H1 (cell line): ENCODE results near the gene GOLIM4. TPM values are rescaled to one million over a fixed set of nuclear protein-coding genes. Genes with fewer than 3 reads are reported as not detected.
"Not testable (repeated sequence)": the region's sequence is repeated elsewhere in the genome, so short reads cannot be mapped to it uniquely, and the experiment has no call there.

Experiments used
- CTCF ChIA-PET: fragments of 300-600 bp; sonication (Branson Sonifier 250); formaldehyde crosslinking; loops from one replicate; lab custom pipeline; 2021; ENCODE audit not compliant: partially characterized antibody; lab: Charles Lee
- POLR2A ChIA-PET: fragments of 300-600 bp; sonication (Branson Sonifier 250); formaldehyde crosslinking; loops from one replicate; lab custom pipeline; 2021; ENCODE audit warnings: inconsistent platforms; ENCODE audit not compliant: partially characterized antibody; lab: Charles Lee
- DNase-seq, 2 experiments: peaks; one replicate each; pipeline versions ENCODE4 v3.0.0 to v3.0.0-alpha.2; 2010 to 2022; ENCODE audit warnings: low spot score in 2 of 2, low read depth in 1 of 2, mixed read lengths in 1 of 2
- FAIRE-seq: peaks from 2 replicates; lab custom pipeline; 2011; peaks lifted over from hg19 to GRCh38; lab: Jason Lieb, UNC
- H2AFZ ChIP-seq: 2 replicates; pipeline ENCODE4 v1.8.1; 2012; ENCODE audit warnings: low read length, inconsistent platforms
- H2AK5ac ChIP-seq: 2 replicates; pipeline ENCODE4 v1.6.1; 2013; ENCODE audit warnings: low read depth, low read length
- H2BK120ac ChIP-seq: replicated peaks from 2 replicates; pipeline ENCODE3; 2013; ENCODE audit warnings: low read depth, low read length, inconsistent platforms
- H2BK12ac ChIP-seq: 2 replicates; pipeline ENCODE4 v1.6.1; 2013; ENCODE audit warnings: low read depth, low read length
- H2BK15ac ChIP-seq: 2 replicates; pipeline ENCODE4 v1.6.1; 2013; ENCODE audit warnings: low read length
- H2BK20ac ChIP-seq: 2 replicates; pipeline ENCODE4 v1.6.1; 2013; ENCODE audit warnings: low read length
- H2BK5ac ChIP-seq: 2 replicates; pipeline ENCODE4 v1.6.1; 2013; ENCODE audit warnings: low read depth, low read length
- H3K14ac ChIP-seq: 2 replicates; pipeline ENCODE4 v1.6.1; 2013; ENCODE audit warnings: inconsistent platforms; ENCODE audit not compliant: insufficient read length
- H3K18ac ChIP-seq: 2 replicates; pipeline ENCODE4 v1.6.1; 2013; ENCODE audit warnings: low read length; ENCODE audit errors: extremely low read depth
- H3K23ac ChIP-seq: 2 replicates; pipeline ENCODE4 v1.6.1; 2013; ENCODE audit warnings: inconsistent platforms; ENCODE audit not compliant: insufficient read length
- H3K23me2 ChIP-seq: 2 replicates; pipeline ENCODE4 v1.6.1; 2013; ENCODE audit warnings: low read depth, low read length
- H3K27ac ChIP-seq: 2 replicates; pipeline ENCODE4 v1.6.1; 2011; ENCODE audit warnings: low read depth, low read length, inconsistent platforms
- H3K27me3 ChIP-seq, 4 experiments: replicated peaks in 1 of 4; 1 replicate in 1 of 4; 2 replicates in 3 of 4; pipeline versions ENCODE4 v1.6.1 to v1.8.1; 2011 to 2013; ENCODE audit warnings: low read length in 3 of 4, mild to moderate bottlenecking in 3 of 4, inconsistent platforms in 2 of 4, mixed read lengths in 2 of 4, moderate library complexity in 1 of 4; ENCODE audit not compliant: control insufficient read depth in 3 of 4, insufficient read depth in 3 of 4; ENCODE audit errors: extremely low read depth in 1 of 4
- H3K36me3 ChIP-seq, 4 experiments: 2 replicates each; pipeline versions ENCODE4 v1.6.1 to v1.8.1; 2011 to 2013; ENCODE audit warnings: mild to moderate bottlenecking in 4 of 4, low read length in 3 of 4, moderate library complexity in 2 of 4, control low read depth in 1 of 4, inconsistent platforms in 1 of 4; ENCODE audit not compliant: insufficient read depth in 4 of 4, control insufficient read depth in 2 of 4
- H3K4ac ChIP-seq: replicated peaks from 2 replicates; pipeline ENCODE3; 2013; ENCODE audit warnings: low read length, low read depth, mixed read lengths, inconsistent platforms; ENCODE audit not compliant: insufficient read length
- H3K4me1 ChIP-seq, 4 experiments: replicated peaks in 1 of 4; 1 replicate in 1 of 4; 2 replicates in 3 of 4; pipeline versions ENCODE4 v1.6.1 to v1.8.1; 2011 to 2013; ENCODE audit warnings: low read length in 3 of 4, inconsistent platforms in 2 of 4, mixed read lengths in 1 of 4; ENCODE audit not compliant: insufficient read depth in 4 of 4, control insufficient read depth in 3 of 4
- H3K4me2 ChIP-seq, 2 experiments: 2 replicates each; pipeline versions ENCODE4 v1.6.1 to v1.8.1; 2011 to 2013; ENCODE audit warnings: low read depth in 2 of 2, low read length in 2 of 2, control low read depth in 1 of 2, inconsistent platforms in 1 of 2, mild to moderate bottlenecking in 1 of 2; ENCODE audit not compliant: insufficient read depth in 1 of 2
- H3K4me3 ChIP-seq, 4 experiments: fragments of 200-600, 300-600 bp in 1 of 4; sonication (generic), shearing (Covaris generic), sonication (Bioruptor Twin) in 1 of 4; 2 replicates each; pipeline versions ENCODE4 v1.5.1 to v1.8.1; 2011 to 2016; ENCODE audit warnings: low read length in 4 of 4, low read depth in 3 of 4, control low read depth in 2 of 4, inconsistent platforms in 2 of 4, mild to moderate bottlenecking in 2 of 4, mixed read lengths in 1 of 4, moderate library complexity in 1 of 4; ENCODE audit not compliant: insufficient read depth in 2 of 4; ENCODE audit errors: extremely low read depth in 1 of 4
- H3K56ac ChIP-seq: replicated peaks from 2 replicates; pipeline ENCODE3; 2013; ENCODE audit warnings: low read depth, mild to moderate bottlenecking, mixed read lengths, low read length, inconsistent platforms; ENCODE audit not compliant: insufficient read length
- H3K79me1 ChIP-seq: 2 replicates; pipeline ENCODE4 v1.6.1; 2013; ENCODE audit warnings: low read depth, low read length, control low read depth
- H3K79me2 ChIP-seq, 2 experiments: 2 replicates each; pipeline versions ENCODE4 v1.6.1 to v1.8.1; 2012 to 2013; ENCODE audit warnings: low read length in 2 of 2, mild to moderate bottlenecking in 2 of 2, inconsistent platforms in 1 of 2; ENCODE audit not compliant: insufficient read depth in 2 of 2, control insufficient read depth in 1 of 2
- H3K9ac ChIP-seq, 4 experiments: replicated peaks in 1 of 4; 1 replicate in 1 of 4; 2 replicates in 3 of 4; pipeline versions ENCODE4 v1.6.1 to v1.8.1; 2011 to 2013; ENCODE audit warnings: low read depth in 3 of 4, low read length in 3 of 4, control low read depth in 2 of 4, mild to moderate bottlenecking in 2 of 4, moderate library complexity in 2 of 4, inconsistent platforms in 1 of 4; ENCODE audit errors: extremely low read depth in 1 of 4
- H3K9me3 ChIP-seq, 2 experiments: 2 replicates each; pipeline versions ENCODE4 v1.6.1 to v1.8.1; 2012 to 2013; ENCODE audit warnings: mild to moderate bottlenecking in 2 of 2, moderate library complexity in 2 of 2, control low read depth in 1 of 2, inconsistent platforms in 1 of 2, low read depth in 1 of 2, low read length in 1 of 2, mixed read lengths in 1 of 2; ENCODE audit not compliant: insufficient read depth in 2 of 2
- H4K20me1 ChIP-seq, 2 experiments: replicated peaks in 1 of 2; 2 replicates each; pipeline versions ENCODE3 to v1.8.1; 2011 to 2013; ENCODE audit warnings: inconsistent platforms in 2 of 2, low read length in 2 of 2, mild to moderate bottlenecking in 1 of 2; ENCODE audit not compliant: insufficient read depth in 2 of 2, control insufficient read depth in 1 of 2
- H4K5ac ChIP-seq: 2 replicates; pipeline ENCODE4 v1.6.1; 2013; ENCODE audit warnings: low read length, low read depth, mixed read lengths, inconsistent platforms; ENCODE audit not compliant: insufficient read length
- H4K8ac ChIP-seq: 2 replicates; pipeline ENCODE4 v1.8.0; 2013; ENCODE audit warnings: mild to moderate bottlenecking, moderate library complexity, low read length, inconsistent platforms; ENCODE audit not compliant: insufficient read depth; ENCODE audit errors: extremely low read depth
- H4K91ac ChIP-seq: replicated peaks from 2 replicates; pipeline ENCODE3; 2013; ENCODE audit warnings: low read length, mixed read lengths, inconsistent platforms; ENCODE audit not compliant: insufficient read length
- WGBS, 2 experiments: shearing (Covaris generic) in 1 of 2; methylation state at CpG; one replicate each; pipeline versions ENCODE4 v1.1.6 to v1.1.7; 2013 to 2015; ENCODE audit warnings: low lambda C conversion rate in 2 of 2, mixed read lengths in 2 of 2, inconsistent platforms in 1 of 2, low coverage in 1 of 2, missing lambda C conversion rate in 1 of 2; ENCODE audit not compliant: insufficient replicate concordance in 2 of 2, insufficient coverage in 1 of 2, insufficient read length in 1 of 2; ENCODE audit errors: extremely low coverage in 1 of 2, missing lambda C conversion rate in 1 of 2; 5-methylcytosine and 5-hydroxymethylcytosine counted together
- polyA plus RNA-seq, 7 experiments: library from polyadenylated mRNA; depleted of rRNA in 3 of 7; stranded (reverse) in 5 of 7; unstranded in 2 of 7; fragments of >200 nt in 5 of 7; fragments of 200-250 nt in 2 of 7; gene quantifications; 1 replicate in 5 of 7; 2 replicates in 1 of 7; 4 replicates in 1 of 7; pipeline versions ENCODE4 v1.2.1 to v1.2.3, GENCODE V29; 2011 to 2013; ENCODE audit warnings: missing spikeins in 2 of 7, mixed read lengths in 2 of 7
- total RNA-seq: library from RNA; stranded (reverse); fragmentation: NEBNext Ultra II Directional; extraction: Animal tissue kit (Norgen Biotek cat#: 25700); gene quantifications from 2 replicates; pipeline ENCODE4 v1.2.1, GENCODE V29; 2021

The GOLIM4 gene
- total and polyA plus RNA-seq, 2 of the 8 experiments (the other 6 are each of a cell fraction or from before 2014, with no cell fraction given), result 5.6 to 29.7 TPM

- H4K8ac ChIP-seq, H3K36me3 ChIP-seq, DNase-seq, POLR2A ChIA-PET, H2BK120ac ChIP-seq, H3K23me2 ChIP-seq, H3K79me1 ChIP-seq, H3K4ac ChIP-seq, H2BK15ac ChIP-seq, H2AFZ ChIP-seq, H3K4me3 ChIP-seq, H3K18ac ChIP-seq, H2BK5ac ChIP-seq, H3K4me1 ChIP-seq, H2AK5ac ChIP-seq, H3K9me3 ChIP-seq, H4K5ac ChIP-seq, H4K91ac ChIP-seq, H3K23ac ChIP-seq, H3K27me3 ChIP-seq, H2BK20ac ChIP-seq, FAIRE-seq, H2BK12ac ChIP-seq, H3K27ac ChIP-seq, H4K20me1 ChIP-seq, H3K14ac ChIP-seq, H3K9ac ChIP-seq, H3K4me2 ChIP-seq, H3K56ac ChIP-seq: not testable (repeated sequence)
- CTCF ChIA-PET, result interaction anchor here (1.2 to 2.8 kb wide), 3 partner anchors 9 to 109 kb away, joined by 4 to 15 read pairs (median 6); no protein-coding TSS in a partner anchor
- H3K79me2 ChIP-seq, result peaks cover 0 to 19% of the 10 kb centered on the region in 2 experiments; a peak in 2 of 4 replicates
- WGBS, 2 experiments, result 87% methylated on average over 7 of the region's 7 CpGs; no CpG with 5 or more reads in 1 of the 2 experiments
These were observed 39.1 kb downstream of the GOLIM4 start for GRCh38 chr3:168056398-168057230.
